HFFc6 (cell line): ENCODE measurements around the gene KRT9. TPM values are rescaled to one million over a fixed set of nuclear protein-coding genes. Genes with fewer than 3 reads are reported as not detected.
A peak's percentile ranks its signal among the peaks of the same experiment; 100 is the strongest.

Experiments used
- DNase-seq: peaks from one replicate; pipeline ENCODE4 v3.0.0-alpha.2; 2018
- H3K27ac Mint-ChIP-seq: 2 replicates; pipeline ENCODE4 v1.8.0; 2020; ENCODE audit warnings: mild to moderate bottlenecking, mixed read lengths
- H3K27me3 Mint-ChIP-seq: 2 replicates; pipeline ENCODE4 v1.8.0; 2021; ENCODE audit warnings: mild to moderate bottlenecking, moderate library complexity, mixed read lengths; ENCODE audit not compliant: insufficient read depth
- H3K36me3 Mint-ChIP-seq: 2 replicates; pipeline ENCODE4 v1.8.0; 2021; ENCODE audit warnings: low read depth, mixed read lengths
- H3K4me1 Mint-ChIP-seq: 2 replicates; pipeline ENCODE4 v1.8.0; 2020; ENCODE audit warnings: low read depth, mixed read lengths
- H3K4me3 Mint-ChIP-seq: 2 replicates; pipeline ENCODE4 v1.8.0; 2020; ENCODE audit warnings: mild to moderate bottlenecking, moderate library complexity, mixed read lengths
- H3K9me3 Mint-ChIP-seq: 2 replicates; pipeline ENCODE4 v1.8.0; 2020; ENCODE audit warnings: mild to moderate bottlenecking, mixed read lengths
- total RNA-seq, 6 experiments: library from RNA; stranded (reverse); fragmentation: NEBNext Ultra II Directional; extraction: Animal tissue kit (Norgen Biotek cat#: 25700); gene quantifications; 2 replicates in 1 of 6; 3 replicates in 5 of 6; pipeline ENCODE4 v1.2.3, GENCODE V29; 2021
- TF ChIP-seq, protein P1 (sequence below): fragments of 200-600 bp; sonication (generic); IDR thresholded peaks from 2 replicates; pipeline ENCODE4 v1.5.0; 2021; ENCODE audit warnings: antibody characterized with exemption, mild to moderate bottlenecking

KRT9 gene
- total RNA-seq, 6 experiments from 2014 or later, result not detected

DNA sequence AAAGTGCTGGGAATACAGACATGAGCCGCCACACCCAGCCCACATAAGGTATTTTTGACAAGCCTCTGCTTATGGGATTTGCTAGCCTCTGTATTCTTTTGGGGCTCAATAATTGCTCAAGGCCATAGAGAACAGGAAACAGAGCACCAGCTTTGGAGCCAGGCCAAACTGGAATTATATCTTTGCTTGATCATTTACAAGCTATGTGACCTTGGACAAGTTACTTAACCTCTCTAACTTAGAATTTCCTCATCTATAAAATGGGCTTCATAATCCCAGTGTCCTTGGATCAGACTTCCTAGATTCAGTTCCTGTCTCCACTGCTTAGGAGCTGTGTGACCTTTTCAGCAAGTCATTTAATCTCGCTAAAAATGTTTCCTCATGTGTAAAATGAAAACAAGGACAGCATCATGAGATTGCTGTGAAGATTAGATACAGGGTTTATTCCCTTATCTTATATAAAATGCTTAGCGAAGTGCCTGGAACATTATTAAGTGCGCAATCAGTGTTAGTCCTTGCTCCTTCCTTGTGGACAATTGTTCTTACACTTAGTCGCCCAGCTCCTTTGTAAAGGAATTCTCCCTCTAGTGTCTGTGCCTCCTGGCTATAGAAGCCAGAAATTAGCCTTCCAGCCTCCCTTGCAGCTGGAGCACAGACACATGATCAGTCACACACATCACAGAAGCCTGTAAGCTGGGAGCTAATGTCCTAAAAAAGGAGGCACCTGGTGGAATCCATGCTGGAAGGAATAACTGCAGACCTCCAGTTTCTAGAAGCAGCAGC, 16.6 kb downstream of the KRT9 start:
- Mint-ChIP-seq H3K4me1 (peaks cover 37% of the 10 kb centered on the region), H3K4me3 (no peak overlapping the region), H3K27me3 (peaks cover 18% of the 10 kb centered on the region), H3K27ac (no peak overlapping the region), H3K36me3 (no peaks in the 10 kb centered on the region), H3K9me3 (no peaks in the 10 kb centered on the region)
- TF ChIP-seq, protein P1, sequence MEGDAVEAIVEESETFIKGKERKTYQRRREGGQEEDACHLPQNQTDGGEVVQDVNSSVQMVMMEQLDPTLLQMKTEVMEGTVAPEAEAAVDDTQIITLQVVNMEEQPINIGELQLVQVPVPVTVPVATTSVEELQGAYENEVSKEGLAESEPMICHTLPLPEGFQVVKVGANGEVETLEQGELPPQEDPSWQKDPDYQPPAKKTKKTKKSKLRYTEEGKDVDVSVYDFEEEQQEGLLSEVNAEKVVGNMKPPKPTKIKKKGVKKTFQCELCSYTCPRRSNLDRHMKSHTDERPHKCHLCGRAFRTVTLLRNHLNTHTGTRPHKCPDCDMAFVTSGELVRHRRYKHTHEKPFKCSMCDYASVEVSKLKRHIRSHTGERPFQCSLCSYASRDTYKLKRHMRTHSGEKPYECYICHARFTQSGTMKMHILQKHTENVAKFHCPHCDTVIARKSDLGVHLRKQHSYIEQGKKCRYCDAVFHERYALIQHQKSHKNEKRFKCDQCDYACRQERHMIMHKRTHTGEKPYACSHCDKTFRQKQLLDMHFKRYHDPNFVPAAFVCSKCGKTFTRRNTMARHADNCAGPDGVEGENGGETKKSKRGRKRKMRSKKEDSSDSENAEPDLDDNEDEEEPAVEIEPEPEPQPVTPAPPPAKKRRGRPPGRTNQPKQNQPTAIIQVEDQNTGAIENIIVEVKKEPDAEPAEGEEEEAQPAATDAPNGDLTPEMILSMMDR, result no peak
- no peak for DNase-seq

DNA sequence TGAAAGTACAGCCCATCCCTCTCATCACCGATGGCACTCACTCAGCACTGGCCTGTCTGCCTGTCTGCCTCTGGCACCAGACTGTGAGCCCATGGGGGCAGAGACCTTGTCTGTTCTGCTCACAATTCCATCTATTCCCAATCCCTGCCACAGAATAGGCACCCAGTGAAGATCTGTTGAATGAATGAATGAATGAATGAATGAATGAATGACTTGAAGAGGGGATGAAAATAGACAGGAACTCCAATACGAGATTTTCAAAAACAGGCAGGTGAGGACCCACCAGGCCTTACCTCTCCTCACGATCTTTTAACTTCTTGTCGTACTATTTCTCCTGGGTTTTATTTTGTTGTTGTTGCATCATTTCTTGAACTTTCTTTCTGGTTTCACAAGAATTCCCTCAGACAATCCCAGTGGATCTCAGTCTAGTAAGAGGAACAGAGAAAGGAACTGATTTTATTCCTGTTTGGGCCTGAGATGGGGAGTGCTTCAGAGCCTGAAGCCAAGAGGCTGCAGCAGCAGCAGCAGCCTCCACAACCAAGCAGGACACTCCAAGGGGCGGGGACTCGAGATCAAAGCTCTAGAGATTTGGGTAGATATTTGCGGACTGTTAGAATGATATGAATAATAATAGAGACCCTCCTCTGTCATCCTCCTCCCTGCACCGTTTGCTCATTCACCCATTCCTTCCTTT, 17.7 kb downstream of the KRT9 start:
- H3K27me3 Mint-ChIP-seq, result peaks cover 18% of the 10 kb centered on the region
- DNase-seq, result no peak
- H3K4me3 Mint-ChIP-seq, result no peak overlapping the region
- no peaks in the 10 kb centered on the region for H3K36me3 Mint-ChIP-seq
- H3K27ac Mint-ChIP-seq, result no peak overlapping the region
- H3K4me1 Mint-ChIP-seq, result peaks cover 36% of the 10 kb centered on the region
- no peaks in the 10 kb centered on the region for H3K9me3 Mint-ChIP-seq
- TF ChIP-seq, protein P1, result no peak

DNA sequence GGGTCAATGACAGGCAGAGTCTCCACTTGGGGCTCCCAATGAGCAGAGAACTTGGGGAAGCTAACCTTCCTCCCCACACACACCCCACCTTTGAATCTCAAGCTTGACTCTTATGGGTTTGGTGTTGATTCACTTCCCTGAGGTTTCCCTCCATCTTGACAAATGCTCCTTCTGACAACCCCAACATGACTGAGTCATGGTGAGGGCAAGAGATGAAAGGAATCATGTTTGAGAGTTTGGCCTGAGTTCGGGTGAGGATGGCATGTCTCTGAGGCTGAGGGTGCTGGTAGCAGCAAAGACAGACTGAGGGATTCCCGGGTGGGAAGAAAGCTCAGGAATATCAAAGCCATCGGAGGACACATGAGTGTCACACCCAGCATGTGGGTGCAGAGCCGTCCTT, 18.7 kb downstream of the KRT9 start:
- H3K9me3 Mint-ChIP-seq, result no peaks in the 10 kb centered on the region
- TF ChIP-seq, protein P1, result no peak
- peaks cover 18% of the 10 kb centered on the region for H3K27me3 Mint-ChIP-seq
- no peak overlapping the region for H3K27ac Mint-ChIP-seq
- peaks cover 40% of the 10 kb centered on the region for H3K4me1 Mint-ChIP-seq
- H3K4me3 Mint-ChIP-seq, result no peak overlapping the region
- DNase-seq, result peak; percentile 20
- no peaks in the 10 kb centered on the region for H3K36me3 Mint-ChIP-seq

DNA sequence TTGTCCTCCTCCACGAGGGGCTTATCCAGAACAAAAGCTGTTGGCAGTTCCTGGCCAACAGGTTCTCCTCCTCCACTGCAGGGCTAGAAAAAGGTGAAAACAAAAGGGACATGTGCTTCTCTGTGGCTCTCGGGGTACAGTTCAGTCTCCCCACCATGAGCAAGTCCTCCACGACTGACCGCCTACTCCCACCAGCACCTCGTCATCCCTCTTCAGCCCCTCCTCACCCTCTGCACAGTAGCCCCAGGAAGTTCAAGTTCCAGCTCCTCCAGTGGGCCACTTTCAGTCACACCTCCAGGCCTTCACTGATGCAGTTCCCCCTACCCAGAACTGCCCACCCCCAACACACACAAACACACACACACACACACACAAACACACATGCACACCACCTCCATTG, 19.4 kb downstream of the KRT9 start:
- H3K36me3 Mint-ChIP-seq, result peaks cover 3% of the 10 kb centered on the region
- peaks cover 2% of the 10 kb centered on the region for H3K9me3 Mint-ChIP-seq
- no peak for DNase-seq
- TF ChIP-seq, protein P1, result no peak
- H3K27me3 Mint-ChIP-seq, result peaks cover 17% of the 10 kb centered on the region
- peaks cover 47% of the 10 kb centered on the region for H3K4me1 Mint-ChIP-seq
- H3K4me3 Mint-ChIP-seq, result no peak overlapping the region
- H3K27ac Mint-ChIP-seq, result no peak overlapping the region

DNA sequence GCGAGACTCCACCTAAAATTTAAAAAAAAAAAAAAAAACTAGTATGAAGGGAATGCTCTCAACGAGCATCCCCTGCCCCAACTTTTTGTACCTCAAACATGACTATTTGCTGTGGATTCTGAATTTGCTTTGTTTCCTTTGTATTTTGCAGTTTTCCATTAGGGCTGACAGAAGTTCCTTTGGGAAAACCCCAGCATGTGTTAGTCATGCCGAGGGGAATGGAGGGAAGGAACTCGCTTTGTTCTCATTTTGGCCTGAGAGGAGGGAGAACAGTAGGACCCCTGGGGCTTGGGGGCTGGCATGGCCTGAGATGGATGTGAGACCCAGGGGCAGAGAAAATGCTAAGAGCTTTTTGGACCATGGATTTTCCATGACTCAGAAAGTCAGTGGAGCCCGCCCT, 20.5 kb downstream of the KRT9 start:
- Mint-ChIP-seq H3K9me3 (peaks cover 8% of the 10 kb centered on the region), H3K4me3 (no peak overlapping the region), H3K36me3 (peaks cover 14% of the 10 kb centered on the region), H3K4me1 (peaks cover 51% of the 10 kb centered on the region), H3K27me3 (peaks cover 13% of the 10 kb centered on the region), H3K27ac (no peak overlapping the region; the same call in 1 of the 2 replicates)
- DNase-seq, result no peak
- TF ChIP-seq, protein P1, result no peak
